A673 (cell line): ENCODE results near the gene UBQLN3.

Experiments
- CTCF ChIP-seq: fragments of 300-800, 200-600 bp; sonication (generic); conservative IDR thresholded peaks from 2 replicates; pipeline ENCODE4 v1.5.1; 2017; ENCODE audit warnings: low read depth, mild to moderate bottlenecking, antibody characterized with exemption, low read length, moderate library complexity, mixed read lengths
- EZH2 ChIP-seq: fragments of 200-600 bp; sonication (generic); IDR thresholded peaks from 2 replicates; pipeline ENCODE4 v1.6.1; 2017; ENCODE audit warnings: borderline replicate concordance, low read depth, mild to moderate bottlenecking, mixed read lengths, antibody characterized with exemption, low read length; ENCODE audit not compliant: poor library complexity, severe bottlenecking

DNA sequence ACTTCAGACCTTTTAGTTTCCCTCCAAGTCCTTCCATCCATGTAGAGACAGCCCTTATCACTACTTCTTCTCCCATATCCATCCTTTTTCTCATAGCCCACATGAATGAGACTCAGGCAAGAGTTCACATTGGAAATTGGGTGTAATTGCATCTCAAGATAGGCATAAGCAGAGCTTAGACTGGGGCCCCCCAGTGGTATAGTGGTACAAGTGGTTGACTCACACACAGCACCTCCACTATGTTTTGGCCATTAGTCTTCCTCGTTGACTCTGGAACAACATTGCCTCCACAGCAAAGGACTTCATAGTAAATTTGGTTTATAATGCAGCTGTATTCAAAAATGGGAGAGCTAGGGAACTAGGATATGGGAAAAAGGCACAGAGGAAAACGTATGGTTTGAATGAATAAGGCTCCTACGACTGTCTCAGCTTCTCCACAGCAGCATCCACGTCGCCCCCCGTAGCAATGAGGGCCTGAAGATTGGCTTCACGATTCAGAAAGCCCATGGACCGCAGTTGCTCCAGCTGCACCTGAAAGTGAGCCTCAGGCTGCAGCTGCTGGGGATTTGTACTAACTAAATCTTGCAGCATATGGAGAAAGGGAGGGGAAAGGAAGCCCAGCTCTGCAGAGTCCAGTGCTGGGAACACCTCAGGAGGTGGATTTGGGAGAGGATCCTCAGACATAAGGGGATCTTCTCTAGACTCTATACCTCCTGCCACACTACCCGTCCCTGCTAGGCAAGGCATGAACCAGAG is 2.4 kb downstream of the UBQLN3 start:
- TF ChIP-seq EZH2, result no peak
- no peak for TF ChIP-seq CTCF
